SK-N-SH treated with all-trans-retinoic acid at 6 μM for 48 hours (cell line): ENCODE results near the gene SPP1.

Experiments
- ATAC-seq: fragments of 200-7000 bp; cut with Tn5 transposase; 3 replicates; pipeline ENCODE4 v1.9.1; 2020; ENCODE audit warnings: mild to moderate bottlenecking, moderate library complexity
- ARNTL ChIP-seq: fragments of 450-650 bp; formaldehyde crosslinking; IDR thresholded peaks from 2 replicates; pipeline ENCODE4 v1.5.0; 2020; ENCODE audit warnings: low read depth, mild to moderate bottlenecking, moderate library complexity, borderline replicate concordance
- BACH2 ChIP-seq: fragments of 250-450 bp; sonication (Bioruptor Pico); IDR thresholded peaks from 2 replicates; pipeline ENCODE4 v1.9.0; 2021; ENCODE audit warnings: mild to moderate bottlenecking, borderline replicate concordance
- CREB5 ChIP-seq: fragments of 250-450 bp; sonication (Bioruptor Pico); IDR thresholded peaks from 2 replicates; pipeline ENCODE4 v1.5.1; 2020; ENCODE audit warnings: low read depth, mild to moderate bottlenecking, moderate library complexity
- CSDC2 ChIP-seq: fragments of 250-450 bp; sonication (Bioruptor Pico); IDR thresholded peaks from 2 replicates; pipeline ENCODE4 v1.5.0; 2020; ENCODE audit warnings: mild to moderate bottlenecking, moderate library complexity
- ESRRG ChIP-seq: fragments of 250-450 bp; sonication (Bioruptor Pico); IDR thresholded peaks from 2 replicates; pipeline ENCODE4 v1.6.1; 2021; ENCODE audit warnings: mild to moderate bottlenecking
- GLIS3 ChIP-seq: fragments of 250-450 bp; sonication (Bioruptor Pico); IDR thresholded peaks from 2 replicates; pipeline ENCODE4 v1.5.0; 2020; ENCODE audit warnings: mild to moderate bottlenecking, moderate library complexity
- ISL1 ChIP-seq: fragments of 250-450 bp; sonication (Bioruptor Pico); IDR thresholded peaks from 2 replicates; pipeline ENCODE4 v2.1.2; 2022; ENCODE audit warnings: mild to moderate bottlenecking, moderate library complexity
- PATZ1 ChIP-seq: fragments of 250-450 bp; sonication (Bioruptor Pico); IDR thresholded peaks from 2 replicates; pipeline ENCODE4 v1.8.0; 2020; ENCODE audit warnings: mild to moderate bottlenecking, moderate library complexity, borderline replicate concordance
- POU6F1 ChIP-seq: fragments of 250-450 bp; sonication (Bioruptor Pico); IDR thresholded peaks from 2 replicates; pipeline ENCODE4 v1.8.0; 2021; ENCODE audit warnings: low read depth, mild to moderate bottlenecking, moderate library complexity, borderline replicate concordance
- PPARA ChIP-seq: fragments of 250-450 bp; sonication (Bioruptor Pico); IDR thresholded peaks from 2 replicates; pipeline ENCODE4 v1.5.0; 2020; ENCODE audit warnings: mild to moderate bottlenecking, borderline replicate concordance
- RARB ChIP-seq: fragments of 250-450 bp; sonication (Bioruptor Pico); IDR thresholded peaks from 2 replicates; pipeline ENCODE4 v1.8.0; 2021; ENCODE audit warnings: mild to moderate bottlenecking, moderate library complexity
- SNAI2 ChIP-seq: fragments of 250-450 bp; sonication (Bioruptor Pico); IDR thresholded peaks from 2 replicates; pipeline ENCODE4 v1.5.0; 2020; ENCODE audit warnings: mild to moderate bottlenecking, moderate library complexity
- TCF4 ChIP-seq: fragments of 250-450 bp; sonication (Bioruptor Pico); IDR thresholded peaks from 2 replicates; pipeline ENCODE4 v1.8.0; 2021; ENCODE audit warnings: mild to moderate bottlenecking, moderate library complexity, borderline replicate concordance
- TOX ChIP-seq: fragments of 250-450 bp; sonication (Bioruptor Pico); IDR thresholded peaks from 2 replicates; pipeline ENCODE4 v1.8.0; 2021; ENCODE audit warnings: mild to moderate bottlenecking, moderate library complexity, borderline replicate concordance
- TSHZ2 ChIP-seq: fragments of 250-450 bp; sonication (Bioruptor Pico); IDR thresholded peaks from 2 replicates; pipeline ENCODE4 v1.5.0; 2020; ENCODE audit warnings: mild to moderate bottlenecking, moderate library complexity
- ZC3H10 ChIP-seq: fragments of 250-450 bp; sonication (Bioruptor Pico); IDR thresholded peaks from 2 replicates; pipeline ENCODE4 v1.5.1; 2021; ENCODE audit warnings: mild to moderate bottlenecking, moderate library complexity
- ZFP3 ChIP-seq: fragments of 250-450 bp; sonication (Bioruptor Pico); IDR thresholded peaks from 2 replicates; pipeline ENCODE4 v1.5.0; 2020; ENCODE audit warnings: mild to moderate bottlenecking, moderate library complexity
- ZFP30 ChIP-seq: fragments of 450-650 bp; formaldehyde crosslinking; IDR thresholded peaks from 2 replicates; pipeline ENCODE4 v1.5.0; 2022; ENCODE audit warnings: mild to moderate bottlenecking, moderate library complexity
- ZNF565 ChIP-seq: fragments of 450-650 bp; formaldehyde crosslinking; conservative IDR thresholded peaks from 2 replicates; pipeline ENCODE4 v1.5.0; 2020; ENCODE audit warnings: low read depth, mild to moderate bottlenecking, moderate library complexity
- ZNF70 ChIP-seq: fragments of 450-650 bp; formaldehyde crosslinking; IDR thresholded peaks from 2 replicates; pipeline ENCODE4 v1.5.0; 2020; ENCODE audit warnings: mild to moderate bottlenecking, moderate library complexity
- ZNF8 ChIP-seq: fragments of 450-650 bp; formaldehyde crosslinking; IDR thresholded peaks from 2 replicates; pipeline ENCODE4 v1.5.0; 2020; ENCODE audit warnings: mild to moderate bottlenecking, moderate library complexity
- TF ChIP-seq, protein P1 (sequence below): fragments of 250-450 bp; sonication (Bioruptor Pico); IDR thresholded peaks from 2 replicates; pipeline ENCODE4 v1.5.1; 2021; ENCODE audit warnings: mild to moderate bottlenecking, moderate library complexity

The SPP1 gene

DNA sequence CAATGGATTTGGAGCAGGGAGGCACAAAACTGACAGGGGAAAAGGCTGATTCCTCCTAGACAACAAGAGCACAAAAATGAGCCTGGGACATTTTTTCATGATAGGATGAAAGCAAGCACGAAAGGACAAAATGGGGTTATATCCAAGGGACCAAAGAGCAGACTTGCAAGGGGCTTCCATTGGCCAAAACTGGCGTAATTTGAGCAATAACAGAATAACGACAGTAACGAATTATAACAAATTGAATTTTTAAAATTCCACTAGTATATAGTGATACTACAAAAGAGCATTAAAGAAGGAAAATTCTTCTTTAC, 10.3 kb downstream of the SPP1 start (continued):
- TF ChIP-seq PATZ1 (CRISPR knock-in tag) (no peak), ESRRG (CRISPR knock-in tag) (no peak), POU6F1 (CRISPR knock-in tag) (no peak), ZNF70 (no peak)

DNA sequence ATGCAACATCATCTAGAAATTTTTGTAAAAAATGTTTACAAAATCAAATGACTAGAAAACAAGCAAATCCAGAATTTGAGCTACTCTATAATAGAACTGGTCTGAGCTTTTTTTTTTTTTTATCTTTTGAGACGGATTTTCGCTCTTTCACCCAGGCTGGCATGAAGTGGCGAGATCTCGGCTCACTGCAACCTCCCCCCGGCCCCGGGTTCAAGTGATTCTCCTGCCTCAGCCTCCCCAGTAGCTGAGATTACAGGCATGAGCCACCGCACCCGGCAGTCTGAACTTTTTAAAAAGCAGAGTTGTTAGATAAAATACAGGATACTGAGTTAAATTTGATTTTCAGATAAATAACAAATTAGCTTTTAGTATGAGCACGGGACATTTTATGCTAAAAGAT, 11.0 kb downstream of the SPP1 start:
- no peak for TF ChIP-seq BACH2 (CRISPR knock-in tag)
- no peak for TF ChIP-seq GLIS3 (CRISPR knock-in tag)
- TF ChIP-seq TOX (CRISPR knock-in tag) = no peak
- TF ChIP-seq ESRRG (CRISPR knock-in tag) = no peak
- no peak for TF ChIP-seq ISL1 (CRISPR knock-in tag)
- no peak for TF ChIP-seq PPARA (CRISPR knock-in tag)
- TF ChIP-seq TCF4 (CRISPR knock-in tag) = no peak
- no peak for TF ChIP-seq ZFP3 (CRISPR knock-in tag)
- no peak for TF ChIP-seq ZNF8 (CRISPR knock-in tag)
- no peak for TF ChIP-seq CSDC2 (CRISPR knock-in tag)
- no peak for TF ChIP-seq ARNTL (CRISPR knock-in tag)
- TF ChIP-seq RARB (CRISPR knock-in tag) = no peak
- TF ChIP-seq, protein P1, sequence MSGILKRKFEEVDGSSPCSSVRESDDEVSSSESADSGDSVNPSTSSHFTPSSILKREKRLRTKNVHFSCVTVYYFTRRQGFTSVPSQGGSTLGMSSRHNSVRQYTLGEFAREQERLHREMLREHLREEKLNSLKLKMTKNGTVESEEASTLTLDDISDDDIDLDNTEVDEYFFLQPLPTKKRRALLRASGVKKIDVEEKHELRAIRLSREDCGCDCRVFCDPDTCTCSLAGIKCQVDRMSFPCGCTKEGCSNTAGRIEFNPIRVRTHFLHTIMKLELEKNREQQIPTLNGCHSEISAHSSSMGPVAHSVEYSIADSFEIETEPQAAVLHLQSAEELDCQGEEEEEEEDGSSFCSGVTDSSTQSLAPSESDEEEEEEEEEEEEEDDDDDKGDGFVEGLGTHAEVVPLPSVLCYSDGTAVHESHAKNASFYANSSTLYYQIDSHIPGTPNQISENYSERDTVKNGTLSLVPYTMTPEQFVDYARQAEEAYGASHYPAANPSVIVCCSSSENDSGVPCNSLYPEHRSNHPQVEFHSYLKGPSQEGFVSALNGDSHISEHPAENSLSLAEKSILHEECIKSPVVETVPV (CRISPR knock-in tag) = no peak
- TF ChIP-seq CREB5 (CRISPR knock-in tag) = no peak
- TF ChIP-seq ZFP30 (CRISPR knock-in tag) = no peak
- no peak for TF ChIP-seq ZNF70
- TF ChIP-seq ZC3H10 (CRISPR knock-in tag) = no peak
- no peak for TF ChIP-seq PATZ1 (CRISPR knock-in tag)
- no peak for ATAC-seq

DNA sequence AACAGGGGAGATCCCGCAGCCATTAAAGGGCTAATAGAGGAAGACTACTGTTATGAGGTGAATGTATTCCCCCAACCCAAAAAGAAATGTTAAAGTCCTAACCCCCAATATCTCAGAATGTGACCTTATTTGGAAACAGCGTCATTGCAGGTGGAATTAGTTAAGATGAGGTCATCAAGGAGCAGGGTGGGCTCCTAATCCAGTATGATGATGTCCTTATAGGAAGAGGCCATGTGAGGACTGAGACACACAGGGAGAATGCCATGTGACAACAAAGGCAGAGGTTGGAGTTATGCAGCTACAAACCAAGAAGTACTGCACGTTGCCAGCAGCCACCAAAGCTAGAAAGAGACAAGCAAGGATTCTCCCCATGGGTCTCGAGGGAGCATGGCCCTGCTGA, 14.3 kb downstream of the SPP1 start:
- no peak for ATAC-seq
- TF ChIP-seq CREB5 (CRISPR knock-in tag) = no peak
- no peak for TF ChIP-seq GLIS3 (CRISPR knock-in tag)
- TF ChIP-seq TSHZ2 (CRISPR knock-in tag) = no peak
- no peak for TF ChIP-seq ZNF565 (CRISPR knock-in tag)
- no peak for TF ChIP-seq ESRRG (CRISPR knock-in tag)
- no peak for TF ChIP-seq CSDC2 (CRISPR knock-in tag)
- TF ChIP-seq TOX (CRISPR knock-in tag) = no peak
- no peak for TF ChIP-seq PPARA (CRISPR knock-in tag)
- TF ChIP-seq POU6F1 (CRISPR knock-in tag) = no peak
- TF ChIP-seq ZNF8 (CRISPR knock-in tag) = no peak
- no peak for TF ChIP-seq SNAI2 (CRISPR knock-in tag)
- TF ChIP-seq ZFP30 (CRISPR knock-in tag) = no peak
- no peak for TF ChIP-seq RARB (CRISPR knock-in tag)
- TF ChIP-seq ZFP3 (CRISPR knock-in tag) = no peak
- no peak for TF ChIP-seq TCF4 (CRISPR knock-in tag)
- TF ChIP-seq ARNTL (CRISPR knock-in tag) = no peak
